HepG2 (cell line): ENCODE measurements around the gene SLC34A3. TPM values are rescaled to one million over a fixed set of nuclear protein-coding genes. Genes with fewer than 3 reads are reported as not detected.
A peak's percentile ranks its signal among the peaks of the same experiment; 100 is the strongest.

Experiments used
- AGO2 ChIP-seq: fragments of 200-400 bp; formaldehyde crosslinking; optimal IDR thresholded peaks from 2 replicates; pipeline ENCODE3; 2017; ENCODE audit warnings: mild to moderate bottlenecking, low read depth, low read length, moderate library complexity
- BRD4 ChIP-seq: sonication (generic); formaldehyde crosslinking; IDR thresholded peaks from 2 replicates; pipeline ENCODE4 v1.4.0; 2020; ENCODE audit warnings: missing genetic modification reagents
- DPF2 ChIP-seq: sonication (generic); formaldehyde crosslinking; IDR thresholded peaks from 2 replicates; pipeline ENCODE4 v1.4.0; 2020; ENCODE audit warnings: mild to moderate bottlenecking, low read depth, missing genetic modification reagents, borderline replicate concordance
- ERF ChIP-seq: IDR thresholded peaks from 2 replicates; pipeline ENCODE4 v1.6.1; 2018; ENCODE audit warnings: missing biosample characterization, missing genetic modification reagents
- HNF1A ChIP-seq, 2 experiments: sonication (generic) in 1 of 2; formaldehyde crosslinking in 1 of 2; IDR thresholded peaks; 2 replicates each; pipeline versions ENCODE4 v1.4.0 to v1.6.1; 2016 to 2020; ENCODE audit warnings: borderline replicate concordance in 1 of 2, low read depth in 1 of 2, mild to moderate bottlenecking in 1 of 2, missing genetic modification reagents in 1 of 2
- HOXA9 ChIP-seq: sonication (generic); formaldehyde crosslinking; IDR thresholded peaks from 2 replicates; pipeline ENCODE4 v1.8.1; 2022; ENCODE audit warnings: missing genetic modification reagents, mild to moderate bottlenecking, moderate library complexity, borderline replicate concordance
- KDM4B ChIP-seq: sonication (generic); formaldehyde crosslinking; IDR thresholded peaks from 2 replicates; pipeline ENCODE4 v1.4.0; 2020; ENCODE audit warnings: missing genetic modification reagents
- MAFG ChIP-seq: sonication (generic); formaldehyde crosslinking; IDR thresholded peaks from 2 replicates; pipeline ENCODE4 v1.5.1; 2020; ENCODE audit warnings: mild to moderate bottlenecking, missing genetic modification reagents
- MBD4 ChIP-seq: IDR thresholded peaks from 2 replicates; pipeline ENCODE4 v1.6.1; 2012; ENCODE audit warnings: low read length, inconsistent platforms, borderline replicate concordance
- MXD4 ChIP-seq: IDR thresholded peaks from 2 replicates; pipeline ENCODE4 v1.6.1; 2016; ENCODE audit warnings: mild to moderate bottlenecking, missing biosample characterization, missing genetic modification reagents
- POGZ ChIP-seq: sonication (generic); formaldehyde crosslinking; IDR thresholded peaks from 2 replicates; pipeline ENCODE4 v1.4.0; 2020; ENCODE audit warnings: mild to moderate bottlenecking, missing genetic modification reagents
- RXRB ChIP-seq: IDR thresholded peaks from 2 replicates; pipeline ENCODE4 v1.6.1; 2016; ENCODE audit warnings: borderline replicate concordance, missing genetic modification reagents, missing compliant biosample characterization
- TCF12 ChIP-seq, 2 experiments: fragments of 450-650 bp in 1 of 2; sonication (generic) in 1 of 2; formaldehyde crosslinking in 1 of 2; IDR thresholded peaks; 2 replicates each; pipeline versions ENCODE4 v1.6.1 to v1.8.0; 2017 to 2022; ENCODE audit warnings: antibody characterized with exemption in 1 of 2, mild to moderate bottlenecking in 1 of 2, missing genetic modification reagents in 1 of 2, moderate library complexity in 1 of 2
- USF2 ChIP-seq, 2 experiments: sonication (generic) in 1 of 2; formaldehyde crosslinking in 1 of 2; IDR thresholded peaks; 2 replicates each; pipeline versions ENCODE4 v1.5.1 to v1.6.1; 2011 to 2020; ENCODE audit warnings: borderline replicate concordance in 1 of 2, low read depth in 1 of 2, low read length in 1 of 2, mild to moderate bottlenecking in 1 of 2, missing genetic modification reagents in 1 of 2, moderate library complexity in 1 of 2
- ZBTB46 ChIP-seq: sonication (generic); formaldehyde crosslinking; IDR thresholded peaks from 2 replicates; pipeline ENCODE4 v1.4.0; 2020; ENCODE audit warnings: mild to moderate bottlenecking, missing genetic modification reagents, borderline replicate concordance
- ZNF275 ChIP-seq: sonication (generic); formaldehyde crosslinking; IDR thresholded peaks from 2 replicates; pipeline ENCODE4 v1.8.0; 2022; ENCODE audit warnings: missing genetic modification reagents, mild to moderate bottlenecking, inconsistent platforms, borderline replicate concordance
- ZNF333 ChIP-seq: sonication (generic); formaldehyde crosslinking; IDR thresholded peaks from 2 replicates; pipeline ENCODE4 v1.4.0; 2020; ENCODE audit warnings: mild to moderate bottlenecking, missing genetic modification reagents, borderline replicate concordance
- ZNF446 ChIP-seq: sonication (generic); formaldehyde crosslinking; IDR thresholded peaks from 2 replicates; pipeline ENCODE4 v1.5.0; 2020; ENCODE audit warnings: mild to moderate bottlenecking, missing genetic modification reagents
- polyA plus RNA-seq, 8 experiments: library from polyadenylated mRNA; depleted of rRNA in 3 of 8; stranded (reverse) in 7 of 8; unstranded in 1 of 8; fragments of >200 nt; fragmentation: Illumina TruSeq in 4 of 8; extraction: Trizol in 4 of 8; gene quantifications; 2 replicates each; pipeline versions ENCODE4 v1.2.1 to v1.2.3, GENCODE V29; 2011 to 2016; ENCODE audit warnings: low read depth in 4 of 8, missing spikeins in 1 of 8, mixed read lengths in 1 of 8; ENCODE audit not compliant: insufficient read depth in 1 of 8
- total RNA-seq, 5 experiments: library from RNA; depleted of rRNA; stranded (reverse); fragments of >200 nt; fragmentation: Illumina TruSeq; extraction: Trizol; gene quantifications; 2 replicates each; pipeline ENCODE4 v1.2.3, GENCODE V29; 2016; ENCODE audit warnings: low read depth in 1 of 5

The SLC34A3 gene
- total and polyA plus RNA-seq, 2 of the 13 experiments (the other 11 are each of a cell fraction or from before 2014, with no cell fraction given) = 0.07 to 1.0 TPM

- TF ChIP-seq USF2 (IDR thresholded peaks at IDR 0.05; ENCODE audit: low read depth, low read length) (no peak), USF2 (CRISPR knock-in tag; IDR thresholded peaks at IDR 0.05; ENCODE audit: borderline replicate concordance) (0 out of 2 replicates have a peak, but pooled peaks have one; percentile 41), ZNF446 (CRISPR knock-in tag) (no peak), TCF12 (IDR thresholded peaks at IDR 0.05) (no peak), TCF12 (CRISPR knock-in tag; IDR thresholded peaks at IDR 0.05) (no peak), POGZ (CRISPR knock-in tag) (no peak; the same call in 1 of the 2 replicates), KDM4B (CRISPR knock-in tag) (peak; percentile 10; the same call in 1 of the 2 replicates), ZNF275 (no peak), MAFG (CRISPR knock-in tag) (no peak), ZNF333 (CRISPR knock-in tag) (no peak), BRD4 (CRISPR knock-in tag) (no peak), AGO2 (peak; percentile 46), DPF2 (CRISPR knock-in tag) (no peak), RXRB (CRISPR knock-in tag) (peak; percentile 69; the same call in 1 of the 2 replicates), ERF (peak; percentile 86), ZBTB46 (CRISPR knock-in tag) (no peak), HNF1A (IDR thresholded peaks at IDR 0.05; ENCODE audit: low read depth) (no peak), HNF1A (CRISPR knock-in tag; IDR thresholded peaks at IDR 0.05; ENCODE audit: borderline replicate concordance) (no peak), MXD4 (CRISPR knock-in tag) (peak; percentile 83), MBD4 (no peak), HOXA9 (CRISPR knock-in tag) (no peak)
These were observed 46.8 kb downstream of the SLC34A3 start, which contains the start of gene TOR4A (continued) for GRCh38 chr9:137277329-137278041.
